DMS153 treated with DMSO at 0.1 percent for 48 hours (cell line): ENCODE measurements around the gene SLK.

Experiments
- DNase-seq: peaks from one replicate; lab custom pipeline; 2025; ENCODE audit not compliant: unreplicated experiment; lab: John Stamatoyannopoulos, UW

SLK gene

DNA sequence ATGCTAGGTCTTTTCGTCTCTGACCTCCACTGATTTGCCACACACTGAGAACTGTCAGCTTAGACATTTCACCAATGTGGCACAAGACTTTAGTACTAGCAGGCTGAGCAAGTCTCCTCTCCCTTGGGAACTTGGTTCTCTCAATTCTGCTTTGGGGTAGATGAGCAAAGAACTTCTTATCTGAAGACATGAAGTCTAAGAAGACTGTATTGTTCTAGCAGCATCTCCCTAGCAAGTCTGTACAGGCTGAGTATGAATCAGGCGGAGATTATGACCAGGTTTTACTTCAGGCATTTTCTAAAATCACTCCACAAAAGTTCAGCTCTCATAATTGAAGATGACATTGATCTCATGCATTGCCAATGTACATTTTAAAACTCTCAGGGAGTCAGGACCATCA, 25.1 kb upstream of the SLK start:
- DNase-seq, result no peak

DNA sequence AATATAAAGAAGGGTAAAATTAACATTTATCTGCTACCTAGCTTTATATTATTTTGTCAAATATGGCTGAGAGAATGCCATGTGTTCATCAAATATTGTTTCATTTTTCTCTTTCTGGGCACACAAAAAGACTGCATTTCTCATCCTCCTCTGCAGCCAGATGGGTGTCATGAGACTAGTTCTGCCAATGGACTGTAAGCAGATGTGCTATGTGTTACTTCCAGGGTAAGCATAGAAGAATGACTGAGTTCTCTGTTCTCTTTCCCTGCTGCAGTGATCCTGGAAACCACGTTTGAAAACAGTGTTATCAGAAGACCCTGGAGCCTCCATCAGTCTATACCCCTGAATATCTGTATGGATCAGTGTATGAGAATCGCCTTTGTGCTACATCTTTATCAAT, 24.1 kb upstream of the SLK start:
- no peak for DNase-seq

DNA sequence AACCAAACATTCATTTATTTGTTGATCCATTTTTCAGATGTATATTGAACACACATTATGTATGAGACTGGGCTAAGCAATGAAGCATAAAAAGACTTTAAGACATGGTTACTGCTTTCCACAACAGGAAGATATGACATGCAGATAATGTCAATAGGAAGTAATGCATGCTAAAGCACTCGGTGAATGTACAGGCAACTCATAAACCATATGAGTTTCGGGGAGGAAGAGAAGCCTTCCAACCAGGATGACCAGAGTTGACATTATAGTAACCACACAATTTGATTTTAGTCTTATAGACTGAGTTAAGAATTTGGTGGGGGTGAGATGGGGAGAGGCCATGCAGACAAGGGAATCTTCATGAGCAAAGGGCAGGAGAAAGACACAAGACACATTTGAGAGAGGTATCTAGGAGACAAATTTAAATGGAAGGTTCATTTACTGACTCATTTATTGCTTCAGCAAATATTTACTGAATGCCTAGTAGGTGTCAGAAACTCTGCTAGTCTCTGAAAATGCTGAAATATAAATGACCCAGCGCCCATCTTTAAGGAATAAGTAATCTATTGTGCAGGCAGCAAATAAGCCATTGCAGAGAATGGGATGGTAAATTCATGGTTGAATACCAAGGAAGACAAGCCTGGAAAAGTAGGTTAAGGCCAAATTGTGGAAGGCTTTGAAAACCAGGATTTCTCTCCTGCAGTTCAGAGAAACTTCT, 19.0 kb upstream of the SLK start:
- no peak for DNase-seq

DNA sequence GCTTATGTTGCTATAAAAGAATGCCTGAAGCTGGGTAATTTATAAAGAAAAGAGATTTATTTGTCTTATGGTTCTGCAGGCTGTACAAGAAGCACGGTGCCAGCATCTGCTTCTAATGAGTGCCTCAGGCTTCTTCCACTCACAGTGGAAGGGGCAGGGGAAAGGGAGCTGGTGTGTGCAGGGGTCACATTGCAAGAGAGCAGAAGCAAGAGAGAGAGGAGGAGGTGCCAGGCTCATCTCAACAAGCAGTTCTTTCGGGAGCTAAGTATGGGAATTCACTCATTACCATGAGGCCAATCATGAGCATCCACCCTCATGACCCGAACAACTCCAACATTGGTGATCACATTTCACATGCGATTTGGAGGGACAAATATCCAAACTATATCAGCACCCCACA, 17.2 kb upstream of the SLK start:
- DNase-seq, result no peak

DNA sequence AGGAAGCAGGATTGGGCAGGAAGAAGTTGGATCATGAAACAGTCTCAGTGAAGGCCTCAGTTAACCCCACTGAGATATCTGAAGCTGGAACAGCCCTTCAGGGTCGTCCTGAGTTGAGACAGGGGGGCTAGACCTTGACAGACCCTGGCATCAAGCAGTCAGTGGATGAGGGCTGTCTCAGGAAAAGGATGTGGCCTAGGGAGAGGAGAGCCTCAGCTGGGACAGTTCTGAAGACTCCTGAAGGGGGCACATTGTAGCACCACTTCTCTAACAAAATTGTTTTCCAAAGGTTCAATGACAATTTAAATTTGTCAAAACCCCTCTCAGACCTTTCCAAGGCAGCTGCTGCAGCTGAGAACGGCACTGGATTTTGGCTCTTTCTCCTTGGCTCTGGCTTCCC, 15.8 kb upstream of the SLK start:
- no peak for DNase-seq

DNA sequence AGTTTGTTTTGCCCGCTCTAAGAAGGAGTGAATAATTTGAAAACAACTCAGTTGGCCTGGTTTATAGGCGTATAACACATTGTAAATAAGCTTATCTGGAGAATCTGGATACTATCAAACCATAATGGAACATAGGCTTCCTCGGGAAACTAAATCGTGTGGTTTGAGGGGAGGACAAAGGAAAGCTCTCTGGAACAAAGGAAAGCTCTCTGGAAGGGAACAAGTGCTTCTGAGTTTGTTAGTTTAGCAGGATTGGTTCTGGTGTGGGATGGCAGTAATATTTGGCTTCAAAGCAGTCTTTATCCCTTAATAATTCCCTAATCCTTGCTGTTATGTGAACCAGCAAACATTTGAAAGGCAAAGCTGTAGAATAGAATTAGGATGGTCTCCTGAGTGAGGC, 15.0 kb upstream of the SLK start:
- DNase-seq, result peak; percentile 64

DNA sequence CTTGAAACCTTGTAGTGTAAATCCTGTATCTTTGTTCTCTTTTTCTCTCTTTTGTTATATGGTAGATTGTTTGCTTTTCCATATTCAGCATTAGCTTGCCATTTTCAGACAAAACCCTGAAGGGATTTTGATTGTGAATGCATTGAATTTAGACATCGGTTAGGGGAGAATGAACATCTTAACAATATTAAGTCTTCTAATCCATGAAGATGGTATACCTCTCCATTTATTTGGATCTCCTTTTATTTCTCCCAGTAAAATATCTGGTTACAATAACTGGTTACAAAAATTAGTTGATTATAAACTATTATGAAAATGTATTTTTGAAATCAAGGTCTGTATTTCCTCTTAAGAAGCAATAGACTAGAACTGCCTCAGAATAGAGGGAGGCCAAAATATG, 12.4 kb upstream of the SLK start:
- DNase-seq, result no peak

DNA sequence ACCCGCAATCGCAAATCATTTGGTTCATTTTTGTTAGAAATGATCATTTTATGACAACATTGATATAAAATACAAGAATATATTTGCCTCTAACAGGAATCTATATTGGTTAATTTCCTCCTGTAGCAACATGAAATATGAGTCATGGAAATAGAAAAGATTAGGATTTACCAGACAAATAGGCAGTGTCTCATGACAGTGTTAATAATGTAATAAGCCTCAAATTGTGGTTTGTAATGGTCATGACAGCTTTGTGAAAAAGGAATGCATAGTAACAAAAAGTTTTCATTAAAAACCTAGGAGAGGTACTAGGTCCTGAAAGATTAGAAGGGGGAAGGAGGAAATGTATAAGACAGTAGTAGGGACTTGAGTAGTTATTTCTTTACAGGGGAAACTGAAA, 7.9 kb upstream of the SLK start:
- no peak for DNase-seq

DNA sequence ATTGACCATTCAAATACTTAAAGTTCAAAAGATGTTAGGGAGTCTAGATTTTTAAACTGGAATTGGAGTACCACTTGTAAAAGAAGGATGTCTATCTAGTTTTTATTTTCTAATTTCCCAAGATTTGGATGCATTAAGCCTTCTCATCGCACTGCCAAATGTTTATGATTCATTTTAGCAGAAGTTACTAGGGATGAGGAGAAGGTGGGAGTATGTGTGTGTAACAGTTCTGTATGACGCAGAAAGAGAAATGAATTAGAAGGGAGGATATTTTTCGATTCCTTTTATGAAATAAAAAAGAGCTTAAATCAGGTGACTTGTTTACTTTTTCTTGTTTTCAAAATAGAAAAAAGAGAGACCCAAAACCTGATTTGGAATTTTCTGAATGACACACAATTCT, 6.8 kb upstream of the SLK start:
- no peak for DNase-seq

DNA sequence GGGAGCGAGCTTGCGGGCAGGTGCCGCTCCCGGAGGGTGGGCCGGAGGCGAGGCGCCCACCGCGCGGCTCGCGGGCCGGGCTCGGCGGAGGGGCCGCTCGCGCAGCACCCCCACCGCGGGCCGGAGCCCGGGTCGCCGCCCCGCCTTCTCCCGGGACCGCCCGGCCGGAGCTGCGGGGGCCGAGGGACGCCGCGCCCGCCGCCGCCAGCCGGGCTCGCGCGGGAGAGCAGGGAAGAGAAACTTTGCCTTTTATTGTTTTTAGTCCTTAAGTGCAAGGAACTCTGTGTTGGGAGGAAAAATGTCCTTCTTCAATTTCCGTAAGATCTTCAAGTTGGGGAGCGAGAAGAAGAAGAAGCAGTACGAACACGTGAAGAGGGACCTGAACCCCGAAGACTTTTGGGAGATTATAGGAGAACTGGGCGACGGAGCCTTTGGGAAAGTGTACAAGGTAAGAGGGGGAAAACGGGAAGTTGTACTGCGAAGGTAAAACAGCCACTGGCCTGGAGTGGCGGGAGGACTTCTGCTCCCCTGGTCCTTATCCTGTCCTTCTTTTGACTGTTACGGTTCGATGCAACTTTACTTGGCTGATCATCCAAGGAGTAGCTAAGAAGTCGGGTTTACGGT, 620 bp downstream of the SLK start:
- no peak for DNase-seq

DNA sequence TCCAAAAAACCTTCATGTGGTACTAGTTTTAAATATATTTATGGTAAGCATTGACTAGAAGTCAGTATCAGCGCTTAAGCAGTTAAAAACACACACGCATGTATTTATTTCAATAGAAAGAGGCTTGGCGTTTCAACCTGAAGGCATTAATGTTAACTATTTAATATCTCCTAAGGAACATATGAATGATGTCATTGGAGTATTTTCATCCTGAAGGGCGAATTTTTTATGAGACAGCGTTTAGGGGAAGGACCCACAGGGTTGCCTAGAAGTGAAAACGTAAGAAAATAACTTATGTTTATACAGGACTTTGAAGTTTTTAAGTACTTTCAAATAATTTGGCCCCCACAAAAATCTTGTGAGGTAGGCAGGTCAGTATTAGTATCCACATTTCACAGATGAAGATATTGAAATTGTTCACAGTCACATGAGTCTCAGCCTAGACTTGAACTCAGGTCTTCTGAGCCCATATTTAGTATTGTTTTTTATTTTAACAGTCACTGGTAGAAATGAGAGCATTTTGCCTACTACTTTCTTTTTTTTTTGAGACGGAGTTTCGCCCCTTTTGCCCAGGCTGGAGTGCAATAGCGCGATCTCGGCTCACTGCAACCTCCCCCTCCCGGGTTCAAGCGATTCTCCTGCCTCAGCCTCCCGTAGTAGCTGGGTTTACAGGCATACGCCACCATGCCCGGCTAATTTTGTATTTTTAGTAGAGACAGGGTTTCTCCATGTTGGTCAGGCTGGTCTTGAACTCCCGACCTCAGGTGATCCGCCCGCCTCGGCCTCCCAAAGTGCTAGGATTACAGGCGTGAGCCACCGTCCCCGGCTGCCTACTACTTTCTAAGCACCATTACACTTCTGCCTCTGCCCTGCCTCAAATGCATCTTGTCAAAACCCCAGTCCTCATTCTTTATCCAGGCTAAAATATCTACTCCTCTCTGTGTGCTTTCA, 1.8 kb downstream of the SLK start:
- DNase-seq, result no peak

DNA sequence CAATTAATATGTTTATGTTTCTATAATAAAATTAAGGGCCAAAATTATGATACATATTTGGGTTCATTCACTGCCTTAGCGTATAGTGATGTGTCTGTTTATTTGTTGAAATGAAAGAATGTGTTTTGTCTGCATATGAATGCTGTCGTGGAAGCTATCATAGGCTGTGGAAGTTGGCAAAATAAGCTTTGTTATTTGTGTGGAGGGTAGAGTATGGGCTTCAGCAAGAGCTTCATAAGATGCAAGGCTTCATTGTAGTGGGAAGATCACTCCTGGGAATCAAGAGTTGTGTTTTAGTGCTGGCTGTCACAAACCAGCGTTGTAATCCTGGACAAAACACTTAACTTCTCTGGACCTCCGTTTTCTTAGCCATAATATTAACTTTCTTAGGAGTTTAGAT, 2.5 kb downstream of the SLK start:
- no peak for DNase-seq

DNA sequence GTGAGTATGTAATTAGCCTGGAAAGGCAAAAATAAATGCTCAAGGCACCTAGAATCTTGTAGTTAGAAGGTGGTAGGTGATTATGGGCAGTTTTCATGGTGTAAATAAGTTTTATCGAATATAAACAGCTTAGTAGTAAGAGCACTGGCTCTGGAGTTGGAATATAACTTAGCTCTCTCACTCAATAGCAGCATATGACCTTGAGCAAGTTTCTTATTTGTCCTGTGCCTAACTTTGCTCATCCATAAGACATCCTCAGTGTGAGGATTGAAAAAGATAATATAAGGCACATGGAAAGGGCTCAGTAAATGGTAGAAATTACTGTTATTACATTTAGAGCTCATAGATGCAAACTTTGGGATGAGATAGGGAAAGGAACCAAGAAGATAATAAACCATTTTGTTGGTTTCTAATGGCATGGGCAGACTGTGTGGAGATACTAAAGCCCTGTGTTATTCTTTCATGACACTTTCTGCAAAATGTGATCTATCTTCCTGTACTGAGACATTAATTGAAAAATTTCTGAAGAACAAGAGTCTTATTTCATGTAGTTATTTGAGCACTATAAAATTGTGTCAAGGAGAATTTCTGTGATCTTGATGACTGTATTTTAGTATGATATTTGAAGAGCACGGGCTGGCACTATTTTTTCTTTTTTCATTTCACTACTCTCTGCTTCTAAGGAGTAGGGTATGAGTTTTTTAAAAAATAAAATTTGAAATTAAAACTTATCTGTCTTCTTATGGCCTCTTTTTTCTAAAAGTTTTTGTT, 3.1 kb downstream of the SLK start:
- no peak for DNase-seq

DNA sequence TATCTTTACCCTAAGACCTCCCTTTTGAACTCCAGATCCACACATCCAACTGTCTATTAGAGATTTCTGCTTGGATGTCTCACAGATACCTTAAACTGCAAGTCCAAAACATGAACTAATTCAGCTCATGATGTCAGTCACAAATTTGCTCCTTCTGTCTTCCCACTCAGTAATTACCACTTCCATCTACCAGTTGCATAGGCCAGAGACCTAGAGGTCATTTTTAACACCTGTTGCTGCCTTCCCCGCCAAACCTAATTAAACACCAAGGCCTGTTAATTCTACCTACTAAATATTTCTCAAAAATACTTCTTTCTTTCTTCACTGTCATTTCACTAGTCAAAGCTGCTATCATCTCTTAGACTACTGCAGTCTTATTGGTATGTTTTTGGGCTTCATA, 8.2 kb downstream of the SLK start:
- no peak for DNase-seq

DNA sequence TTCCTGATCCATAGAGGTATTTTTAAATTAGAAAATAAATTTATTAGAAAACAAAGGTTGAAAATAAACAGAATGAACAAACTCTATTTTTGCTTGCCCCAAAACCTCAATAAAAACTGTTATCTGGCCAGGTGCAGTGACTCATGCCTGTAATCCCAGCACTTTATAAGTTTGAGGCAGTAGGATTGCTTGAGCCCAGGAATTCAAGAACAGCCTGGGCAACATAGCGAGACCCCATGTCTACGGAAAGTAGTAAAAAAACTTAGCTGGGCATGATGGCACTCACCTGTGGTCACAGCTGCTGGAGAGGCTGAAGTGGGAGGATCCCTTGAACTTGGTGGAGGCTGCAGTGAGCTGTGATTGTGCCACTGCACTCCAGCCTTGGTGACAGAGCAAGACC, 10.3 kb downstream of the SLK start:
- no peak for DNase-seq

DNA sequence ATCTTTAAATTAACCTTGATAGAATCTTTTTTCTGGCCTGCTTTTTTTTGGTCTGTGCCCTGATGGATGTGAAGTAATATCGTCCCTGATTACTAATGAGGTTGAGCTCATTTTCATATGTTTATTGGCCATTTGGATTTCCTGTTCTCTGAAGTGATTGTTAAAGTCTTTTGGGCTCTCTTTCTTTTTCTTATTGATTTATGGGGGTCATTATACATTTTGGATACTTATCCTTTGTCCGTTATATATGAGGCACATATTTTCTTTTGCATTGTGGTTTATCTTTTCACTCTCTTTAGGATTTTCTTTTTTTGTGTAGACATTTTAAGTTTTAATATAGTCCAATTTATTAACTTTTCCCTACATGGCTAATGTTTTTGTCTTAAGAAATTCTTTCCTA, 12.6 kb downstream of the SLK start:
- DNase-seq, result no peak

DNA sequence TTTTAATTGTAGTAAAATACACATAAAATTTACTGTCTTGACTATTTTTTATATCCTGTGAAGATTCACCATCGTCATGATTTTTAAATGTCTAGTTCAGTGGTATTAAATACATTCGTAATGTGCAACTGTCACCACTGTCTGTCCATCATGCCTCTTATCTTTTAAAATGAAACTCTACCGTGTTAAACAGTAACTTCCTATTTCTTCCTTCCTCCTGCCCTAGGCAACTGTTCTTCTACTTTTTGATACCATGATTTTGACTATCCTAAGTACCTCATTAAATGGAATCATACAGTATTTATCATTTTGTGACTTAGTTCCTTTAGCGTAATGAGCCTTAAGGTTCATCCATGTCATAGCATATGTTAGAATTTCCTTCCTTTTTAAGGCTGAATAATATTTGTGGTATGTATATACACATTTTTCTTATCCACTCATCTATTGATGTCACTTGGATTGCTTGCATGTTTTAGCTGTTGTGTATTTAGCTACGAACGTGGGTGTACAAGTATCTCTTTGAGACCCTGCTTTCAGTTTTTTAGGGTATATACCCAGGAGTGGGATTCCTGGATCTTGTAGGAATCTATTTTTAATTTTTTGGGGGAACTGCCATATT, 13.5 kb downstream of the SLK start:
- DNase-seq, result no peak

DNA sequence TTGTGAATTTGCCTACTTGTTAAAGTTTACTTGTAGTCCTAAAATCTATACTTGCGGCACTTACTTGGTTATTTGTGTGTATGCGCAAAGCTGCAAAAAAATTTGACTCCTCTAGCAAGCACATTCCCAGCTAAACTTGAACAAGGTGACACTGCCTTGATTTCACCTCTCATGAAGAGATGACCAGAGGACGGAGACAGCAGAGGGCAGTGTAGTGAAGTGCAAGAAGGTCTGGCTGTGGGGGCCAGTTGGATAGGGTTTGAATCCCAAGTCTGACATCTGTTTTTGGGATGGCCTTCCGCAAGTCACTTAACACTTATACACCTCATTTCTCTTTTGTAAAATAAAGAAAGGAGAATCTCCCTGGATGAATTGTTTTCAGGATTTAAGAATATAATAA, 15.7 kb downstream of the SLK start:
- DNase-seq, result peak; percentile 14

DNA sequence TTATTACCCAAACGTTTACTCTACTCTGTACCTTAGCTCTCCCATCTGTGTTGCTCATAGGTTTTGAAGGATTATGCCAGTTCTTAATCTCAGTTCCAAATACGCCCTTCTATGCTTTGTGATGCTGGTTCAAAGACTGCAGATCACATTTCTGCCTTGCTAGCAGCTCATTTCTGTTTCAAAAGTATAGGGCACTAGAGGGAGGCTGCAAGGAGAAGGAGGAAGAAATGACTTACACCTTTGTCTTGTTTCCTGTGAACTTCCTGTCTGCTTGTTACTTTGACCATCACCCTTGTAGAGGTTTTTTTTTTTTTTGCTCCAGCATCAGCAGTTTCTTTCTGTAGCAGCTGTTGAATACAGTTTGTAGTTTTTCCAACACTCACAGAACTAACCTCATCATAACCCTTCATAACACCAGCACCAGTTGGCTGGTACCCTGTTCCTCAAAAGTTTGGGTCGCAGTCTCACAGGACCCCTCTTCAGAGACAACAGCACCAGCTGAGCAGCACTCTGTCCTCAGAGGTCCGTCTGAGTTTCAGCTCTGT, 16.5 kb downstream of the SLK start:
- DNase-seq, result no peak

DNA sequence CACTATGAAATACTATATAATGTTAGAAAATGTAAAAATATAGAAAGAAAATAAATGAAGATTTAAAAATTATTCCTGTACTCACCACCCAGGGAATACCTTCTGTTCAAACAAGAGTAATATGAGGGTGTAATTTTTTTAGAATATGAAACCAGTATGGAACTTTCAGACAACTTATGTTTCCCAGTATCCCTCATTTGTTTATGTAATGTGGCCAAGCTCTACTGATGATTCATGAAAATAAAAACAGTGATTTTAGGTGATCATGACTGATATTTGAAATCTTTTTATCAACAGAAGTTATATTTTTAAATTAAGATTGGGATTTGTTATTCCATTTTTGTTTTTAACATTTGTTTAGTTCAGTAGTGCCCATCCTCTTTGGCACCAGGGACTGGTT, 18.8 kb downstream of the SLK start:
- DNase-seq, result no peak

DNA sequence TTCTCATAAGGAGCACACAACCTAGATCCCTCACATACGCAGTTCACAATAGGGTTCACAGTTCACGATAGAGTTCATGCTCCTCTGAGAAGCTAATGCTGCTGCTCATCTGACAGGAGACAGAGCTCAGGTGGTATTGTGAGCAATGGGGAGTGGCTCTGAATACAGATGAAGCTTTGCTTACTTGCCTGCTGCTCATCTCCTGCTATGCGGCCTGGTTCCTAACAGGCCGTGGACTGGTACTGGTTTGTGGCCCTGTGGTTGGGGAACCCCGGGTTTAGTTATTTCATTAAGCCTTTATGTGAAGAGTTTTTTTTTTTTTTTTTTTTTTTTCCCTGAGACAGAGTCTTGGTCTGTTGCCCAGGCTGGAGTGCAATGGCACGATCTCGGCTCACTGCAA, 19.4 kb downstream of the SLK start:
- no peak for DNase-seq
